ENCODE data around the gene ARL1. TPM values are rescaled to one million over a fixed set of nuclear protein-coding genes. Genes with fewer than 3 reads are reported as not detected.

ARL1 gene
- total and polyA plus RNA-seq, 2 of the 4 experiments (the other 2 are of a cell fraction): 124 to 163 TPM

- no peak overlapping the region for H4K91ac ChIP-seq (ENCODE audit: insufficient read depth, low read depth, low read length)
- H3K4me3 ChIP-seq (ENCODE audit: insufficient read depth, low read depth, low read length): no peak overlapping the region
- H3K9ac ChIP-seq (ENCODE audit: low read depth, low read length): no peak overlapping the region
- no peaks in the 10 kb centered on the region for H4K20me1 ChIP-seq (ENCODE audit: insufficient read depth, low read length)
- intact Hi-C loops (cut with micrococcal nuclease) (no loop called here), dilution Hi-C loops (cut with HindIII; ENCODE audit: low sequenced_read_pairs, unreplicated experiment) (no loop called here), in situ Hi-C loops (cut with MboI; ENCODE audit: low sequenced_read_pairs) (no loop called here)
- no peaks in the 10 kb centered on the region for H3K4me1 ChIP-seq (ENCODE audit: control insufficient read depth, insufficient read depth, low read length)
- no peak for TF ChIP-seq CTCF (conservative IDR thresholded peaks at IDR 0.05; ENCODE audit: low read depth, low read length)
- no peak for TF ChIP-seq SMC3 (IDR thresholded peaks at IDR 0.05; ENCODE audit: low read depth, low read length)
- no peak for TF ChIP-seq ELK1 (IDR thresholded peaks at IDR 0.05; ENCODE audit: borderline replicate concordance, low read depth, low read length)
- no peak for TF ChIP-seq RFX5 (IDR thresholded peaks at IDR 0.05; ENCODE audit: low read depth, low read length)
- no peak for TF ChIP-seq MAFK (IDR thresholded peaks at IDR 0.05; ENCODE audit: low read depth, low read length)
- TF ChIP-seq RAD21 (IDR thresholded peaks at IDR 0.05; ENCODE audit: low read length): no peak
- no peak for TF ChIP-seq CEBPB (IDR thresholded peaks at IDR 0.05; ENCODE audit: low read depth, low read length)
- TF ChIP-seq POLR2A (IDR thresholded peaks at IDR 0.05; ENCODE audit: low read depth, low read length): no peak
- TF ChIP-seq BHLHE40 (IDR thresholded peaks at IDR 0.05; ENCODE audit: low read depth, low read length): no peak
- no peak for TF ChIP-seq RCOR1 (IDR thresholded peaks at IDR 0.05; ENCODE audit: insufficient replicate concordance, low read length)
- TF ChIP-seq MAZ (IDR thresholded peaks at IDR 0.05; ENCODE audit: borderline replicate concordance, low read depth, low read length): no peak
- no peak for TF ChIP-seq FOS (IDR thresholded peaks at IDR 0.05; ENCODE audit: low read depth, low read length)
- BruUV-seq (replicated peaks): no TSS peak
- no peak overlapping the region for H2BK20ac ChIP-seq (ENCODE audit: low read depth, low read length)
- peaks cover 32% of the 10 kb centered on the region for H3K36me3 ChIP-seq (ENCODE audit: control insufficient read depth, insufficient read depth, low read length)
- no peak overlapping the region for H2AK9ac ChIP-seq (replicated peaks; ENCODE audit: low read depth, low read length, poor library complexity)
- ATAC-seq (ENCODE audit: low read depth) (no peak), DNase-seq (no peak)
- H3K23ac ChIP-seq (ENCODE audit: low read depth, low read length): no peak overlapping the region
- H3K4me2 ChIP-seq (ENCODE audit: low read depth, low read length): no peak overlapping the region
- ChIA-PET POLR2A (ENCODE audit: unreplicated experiment) (no interaction called here), CTCF (no interaction called here)
- no peak overlapping the region for H4K8ac ChIP-seq (ENCODE audit: low read depth in 2 of 2, low read length in 2 of 2)
- no peaks in the 10 kb centered on the region for H3K9me3 ChIP-seq (ENCODE audit: control insufficient read depth, insufficient read depth, low read length)
- H3K56ac ChIP-seq (ENCODE audit: extremely low read depth, insufficient read depth, low read length): no peak overlapping the region
- H3K27ac ChIP-seq (ENCODE audit: insufficient read depth, low read length): no peak overlapping the region
- no peak overlapping the region for H2BK15ac ChIP-seq (ENCODE audit: low read depth, low read length)
- H2AK5ac ChIP-seq (ENCODE audit: low read depth, low read length): no peak overlapping the region
- H3K4ac ChIP-seq (ENCODE audit: low read depth, low read length): no peak overlapping the region
- no peak overlapping the region for H3K14ac ChIP-seq (replicated peaks; ENCODE audit: low read depth, low read length)
- peaks cover 0 to 4% of the 10 kb centered on the region in 2 experiments; a peak in 2 of 4 replicates for H3K79me1 ChIP-seq (ENCODE audit: low read depth in 1 of 2, low read length in 2 of 2)
- no peaks in the 10 kb centered on the region for H3K9me1 ChIP-seq (ENCODE audit: insufficient read depth, low read length)
- H2BK5ac ChIP-seq (ENCODE audit: low read depth, low read length, poor library complexity, severe bottlenecking): no peak overlapping the region
- H3K27me3 ChIP-seq (ENCODE audit: control insufficient read depth, insufficient read depth, low read length): no peaks in the 10 kb centered on the region
- no peak overlapping the region for H2BK120ac ChIP-seq (ENCODE audit: low read depth, low read length)
- H2AFZ ChIP-seq (replicated peaks; ENCODE audit: low read length, poor library complexity): no peak overlapping the region
- no peak overlapping the region for H3K18ac ChIP-seq (ENCODE audit: low read depth, low read length)
- no peak overlapping the region for H4K5ac ChIP-seq (ENCODE audit: low read depth, low read length)
Measured at GRCh38 chr12:101379149-101379548, 28.4 kb downstream of the ARL1 start.
